CD14-positive monocyte (primary cell): ENCODE measurements around the gene CHN1. TPM values are rescaled to one million over a fixed set of nuclear protein-coding genes. Genes with fewer than 3 reads are reported as not detected.

Experiments
- DNase-seq, 3 donors: peaks; one replicate each; pipeline ENCODE4 v3.0.0-alpha.2; 2011 to 2022
- H2AFZ ChIP-seq: 2 replicates; pipeline ENCODE4 v1.6.0; 2012; ENCODE audit warnings: mild to moderate bottlenecking, low read depth, low read length, inconsistent platforms; ENCODE audit not compliant: insufficient read depth, poor library complexity, severe bottlenecking
- H3K27ac ChIP-seq, 2 donors: 1 replicate in 1 of 2; 2 replicates in 1 of 2; pipeline ENCODE4 v1.5.1; 2012 to 2013; ENCODE audit warnings: low read length in 2 of 2, control low read depth in 1 of 2, inconsistent platforms in 1 of 2, low read depth in 1 of 2, mild to moderate bottlenecking in 1 of 2
- H3K27me3 ChIP-seq, 2 donors: one replicate each; pipeline versions ENCODE4 v1.6.0 to v1.6.1; 2011 to 2013; ENCODE audit warnings: low read length in 2 of 2; ENCODE audit not compliant: control insufficient read depth in 2 of 2, insufficient read depth in 2 of 2
- H3K36me3 ChIP-seq, 2 donors: replicated peaks in 1 of 2; 1 replicate in 1 of 2; 2 replicates in 1 of 2; pipeline versions ENCODE4 v1.5.1 to v1.6.1; 2012 to 2013; ENCODE audit warnings: low read length in 2 of 2, control low read depth in 1 of 2, inconsistent platforms in 1 of 2, mild to moderate bottlenecking in 1 of 2; ENCODE audit not compliant: insufficient read depth in 2 of 2, control insufficient read depth in 1 of 2
- H3K4me1 ChIP-seq, 2 donors: 1 replicate in 1 of 2; 2 replicates in 1 of 2; pipeline versions ENCODE4 v1.5.1 to v1.6.1; 2012 to 2013; ENCODE audit warnings: low read length in 2 of 2, control low read depth in 1 of 2, inconsistent platforms in 1 of 2, mild to moderate bottlenecking in 1 of 2, moderate library complexity in 1 of 2; ENCODE audit not compliant: insufficient read depth in 2 of 2, control insufficient read depth in 1 of 2
- H3K4me2 ChIP-seq: replicated peaks from 2 replicates; pipeline ENCODE3; 2012; ENCODE audit warnings: low read length, moderate library complexity, mild to moderate bottlenecking; ENCODE audit not compliant: poor library complexity, severe bottlenecking; ENCODE audit errors: extremely low read depth
- H3K4me3 ChIP-seq, 3 experiments: fragments of 200-600 bp in 1 of 3; sonication (generic) in 1 of 3; replicated peaks in 1 of 3; 1 replicate in 2 of 3; 2 replicates in 1 of 3; pipeline ENCODE4 v1.5.1; 2011 to 2013; ENCODE audit warnings: low read length in 3 of 3, mild to moderate bottlenecking in 3 of 3, control low read depth in 2 of 3, low read depth in 2 of 3, inconsistent platforms in 1 of 3, moderate library complexity in 1 of 3
- H3K79me2 ChIP-seq: 2 replicates; pipeline ENCODE4 v1.6.0; 2012; ENCODE audit warnings: mild to moderate bottlenecking, control low read depth, inconsistent platforms, low read length, moderate library complexity; ENCODE audit not compliant: insufficient read depth
- H3K9ac ChIP-seq: 2 replicates; pipeline ENCODE4 v1.6.0; 2017; ENCODE audit warnings: low read length, mild to moderate bottlenecking; ENCODE audit not compliant: insufficient read depth, poor library complexity, severe bottlenecking
- H3K9me3 ChIP-seq, 2 donors: replicated peaks in 1 of 2; 1 replicate in 1 of 2; 2 replicates in 1 of 2; pipeline versions ENCODE4 v1.5.1 to v1.6.1; 2012 to 2013; ENCODE audit warnings: low read length in 2 of 2, control low read depth in 1 of 2; ENCODE audit not compliant: control insufficient read depth in 1 of 2, insufficient read depth in 1 of 2
- H4K20me1 ChIP-seq: 2 replicates; pipeline ENCODE4 v1.6.0; 2012; ENCODE audit warnings: mild to moderate bottlenecking, low read length, control low read depth, moderate library complexity; ENCODE audit not compliant: insufficient read depth
- H3K27ac Mint-ChIP-seq, 7 donors: one replicate each; pipeline ENCODE4 v1.8.0; 2020; ENCODE audit warnings: mild to moderate bottlenecking in 7 of 7, mixed read lengths in 7 of 7, moderate library complexity in 6 of 7, inconsistent platforms in 2 of 7
- H3K27me3 Mint-ChIP-seq, 3 donors: one replicate each; pipeline ENCODE4 v1.8.0; 2021 to 2022; ENCODE audit warnings: low read depth in 3 of 3, mild to moderate bottlenecking in 3 of 3, mixed read lengths in 3 of 3, moderate library complexity in 3 of 3, inconsistent platforms in 1 of 3
- H3K36me3 Mint-ChIP-seq, 2 donors: one replicate each; pipeline ENCODE4 v1.8.0; 2020; ENCODE audit warnings: mixed read lengths in 2 of 2, inconsistent platforms in 1 of 2, mild to moderate bottlenecking in 1 of 2
- H3K4me1 Mint-ChIP-seq: one replicate; pipeline ENCODE4 v1.8.0; 2020; ENCODE audit warnings: mild to moderate bottlenecking, mixed read lengths
- H3K4me3 Mint-ChIP-seq, 2 donors: one replicate each; pipeline ENCODE4 v1.8.0; 2020; ENCODE audit warnings: mild to moderate bottlenecking in 2 of 2, mixed read lengths in 2 of 2, moderate library complexity in 1 of 2
- H3K9me3 Mint-ChIP-seq, 7 donors: one replicate each; pipeline ENCODE4 v1.8.0; 2020 to 2022; ENCODE audit warnings: mixed read lengths in 7 of 7, mild to moderate bottlenecking in 6 of 7, moderate library complexity in 6 of 7, inconsistent platforms in 2 of 7
- CTCF ChIP-seq: fragments of 200-600 bp; IDR thresholded peaks from one replicate; pipeline ENCODE4 v1.8.0; 2022; ENCODE audit warnings: antibody characterized with exemption, mild to moderate bottlenecking
- WGBS: methylation state at CpG from one replicate; pipeline ENCODE4 v1.1.5; 2013; ENCODE audit warnings: missing lambda C conversion rate; ENCODE audit not compliant: insufficient coverage; 5-methylcytosine and 5-hydroxymethylcytosine counted together
- intact Hi-C, 2 donors: fragments of 100-400 bp; cut with micrococcal nuclease; formaldehyde crosslinking; loops; one replicate each; pipeline versions ENCODE4 v1.15.0 to v1.15.1; 2023
- polyA plus RNA-seq, 3 donors: library from polyadenylated mRNA; depleted of rRNA in 1 of 3; unstranded in 2 of 3; stranded (reverse) in 1 of 3; fragments of 300-500 nt in 2 of 3; fragments of >200 nt in 1 of 3; fragmentation: Illumina TruSeq in 2 of 3; gene quantifications; 1 replicate in 2 of 3; 2 replicates in 1 of 3; pipeline ENCODE4 v1.2.3, GENCODE V29; 2012 to 2021

Gene CHN1
- polyA plus RNA-seq, 3 donors: 0.36 TPM; not detected in 2

GRCh38 chr2:174965551-174965950 is 39.6 kb downstream of the CHN1 start:
- Histone ChIP-seq H3K9me3 (no peaks in the 10 kb centered on the region), H3K27me3 (peaks cover 2 to 15% of the 10 kb centered on the region in 2 donors), H3K9ac (no peak overlapping the region), H3K4me1 (no peaks in the 10 kb centered on the region), H3K79me2 (no peaks in the 10 kb centered on the region), H2AFZ (no peak overlapping the region), H3K27ac (no peak overlapping the region), H3K4me2 (no peak overlapping the region), H3K36me3 (no peaks in the 10 kb centered on the region), H3K4me3 (no peak overlapping the region), H4K20me1 (no peaks in the 10 kb centered on the region)
- H3K4me1 Mint-ChIP-seq: no peaks in the 10 kb centered on the region
- peaks cover 10 to 22% (median 18%) of the 10 kb centered on the region in 3 donors for H3K27me3 Mint-ChIP-seq
- H3K36me3 Mint-ChIP-seq: no peaks in the 10 kb centered on the region
- no peak overlapping the region for H3K4me3 Mint-ChIP-seq
- no peak for TF ChIP-seq CTCF
- H3K9me3 Mint-ChIP-seq: peaks cover 0 to under 1% (median 0%) of the 10 kb centered on the region in 7 donors
- DNase-seq: no peak
- intact Hi-C loops: no loop called here
- no peak overlapping the region for H3K27ac Mint-ChIP-seq
- no CpG with 5 or more reads among the region's 3 CpGs for WGBS

- Mint-ChIP-seq H3K4me1 (no peaks in the 10 kb centered on the region), H3K27ac (no peak overlapping the region), H3K9me3 (peaks cover 0 to 3% (median 0%) of the 10 kb centered on the region in 7 donors), H3K36me3 (no peaks in the 10 kb centered on the region), H3K27me3 (peaks cover 8 to 23% (median 18%) of the 10 kb centered on the region in 3 donors), H3K4me3 (no peak overlapping the region)
- H3K4me2 ChIP-seq: no peak overlapping the region
- H3K27ac ChIP-seq: no peak overlapping the region
- H2AFZ ChIP-seq: no peak overlapping the region
- no peaks in the 10 kb centered on the region for H3K36me3 ChIP-seq
- no peaks in the 10 kb centered on the region for H3K79me2 ChIP-seq
- intact Hi-C loops: no loop called here
- no peak for DNase-seq
- H3K4me3 ChIP-seq: no peak overlapping the region
- peaks cover 2 to 12% of the 10 kb centered on the region in 2 donors for H3K27me3 ChIP-seq
- H3K9me3 ChIP-seq: no peaks in the 10 kb centered on the region
- H4K20me1 ChIP-seq: no peaks in the 10 kb centered on the region
- TF ChIP-seq CTCF: no peak
- no peaks in the 10 kb centered on the region for H3K4me1 ChIP-seq
- WGBS: no CpG with 5 or more reads among the region's 2 CpGs
- H3K9ac ChIP-seq: no peak overlapping the region
Measured at GRCh38 chr2:174964404-174964803, 40.8 kb downstream of the CHN1 start.
